Thyroid gland (tissue), 4 donors: ENCODE data around the gene CFAP157.

Experiments used
- CTCF ChIP-seq, 6 experiments: fragments of 200-600 bp in 3 of 6; fragments of 450-650 bp in 3 of 6; sonication (generic) in 3 of 6; IDR thresholded peaks; one replicate each; pipeline ENCODE4 v1.5.1; 2016 to 2019; ENCODE audit warnings: antibody characterized with exemption in 6 of 6, mild to moderate bottlenecking in 2 of 6, inconsistent platforms in 1 of 6, moderate library complexity in 1 of 6
- POLR2A ChIP-seq, 2 donors: fragments of 450-650 bp; IDR thresholded peaks; one replicate each; pipeline ENCODE4 v1.6.1; 2017; ENCODE audit warnings: antibody characterized with exemption in 2 of 2, mild to moderate bottlenecking in 2 of 2, moderate library complexity in 1 of 2

GRCh38 chr9:127693697-127694096 lies 13.1 kb upstream of the CFAP157 start:
- no peak for TF ChIP-seq CTCF (IDR thresholded peaks at IDR 0.05)
- no peak for TF ChIP-seq POLR2A (IDR thresholded peaks at IDR 0.05)
